Activated naive CD4-positive, alpha-beta T cell treated with anti-CD3 and anti-CD28 coated beads, Interleukin-2, amount 10 ng/mL, durations not matched to agents 7 days and 5 days (primary cell): Measurements from ENCODE around the gene DLEC1.
A peak's percentile ranks its signal among the peaks of the same experiment; 100 is the strongest.
"Not testable (repeated sequence)": the region's sequence is repeated elsewhere in the genome, so short reads cannot be mapped to it uniquely, and the experiment has no call there.

Source experiments
- CTCF ChIA-PET: fragments of 350-600 bp; sonication (Branson Sonifier 250); formaldehyde crosslinking; loops from one replicate; lab custom pipeline; 2021; ENCODE audit warnings: antibody characterized with exemption; lab: Charles Lee
- DNase-seq: peaks from one replicate; pipeline ENCODE4 v3.0.0-alpha.2; 2020
- H3K27ac Mint-ChIP-seq: one replicate; pipeline ENCODE4 v1.8.0; 2021; ENCODE audit warnings: mild to moderate bottlenecking, moderate library complexity, mixed read lengths
- H3K27me3 Mint-ChIP-seq: one replicate; pipeline ENCODE4 v1.8.0; 2021; ENCODE audit warnings: mild to moderate bottlenecking, mixed read lengths
- H3K36me3 Mint-ChIP-seq: one replicate; pipeline ENCODE4 v1.8.0; 2021; ENCODE audit warnings: mixed read lengths
- H3K4me1 Mint-ChIP-seq: one replicate; pipeline ENCODE4 v1.8.0; 2021; ENCODE audit warnings: mixed read lengths
- H3K4me3 Mint-ChIP-seq: one replicate; pipeline ENCODE4 v1.8.0; 2021; ENCODE audit warnings: mild to moderate bottlenecking, moderate library complexity, mixed read lengths
- H3K9me3 Mint-ChIP-seq: one replicate; pipeline ENCODE4 v1.8.0; 2021; ENCODE audit warnings: mixed read lengths

DLEC1 gene

GRCh38 chr3:38154033-38154494 is 115.1 kb downstream of the DLEC1 start:
- Mint-ChIP-seq H3K9me3 (peaks cover 2% of the 10 kb centered on the region), H3K36me3 (no peaks in the 10 kb centered on the region), H3K27ac (no peak overlapping the region), H3K27me3 (no peaks in the 10 kb centered on the region), H3K4me3 (no peak overlapping the region), H3K4me1 (peaks cover 28% of the 10 kb centered on the region)
- no peak for DNase-seq
- CTCF ChIA-PET: interaction anchor here (3.7 kb wide), 1 partner anchor 9 kb away, joined by 15 read pairs; no protein-coding TSS in a partner anchor

- peaks cover 23% of the 10 kb centered on the region for H3K4me1 Mint-ChIP-seq
- CTCF ChIA-PET: interaction anchor here (3.7 kb wide), 1 partner anchor 8 kb away, joined by 15 read pairs; no protein-coding TSS in a partner anchor
- H3K36me3 Mint-ChIP-seq: no peaks in the 10 kb centered on the region
- peaks cover 2% of the 10 kb centered on the region for H3K9me3 Mint-ChIP-seq
- no peaks in the 10 kb centered on the region for H3K27me3 Mint-ChIP-seq
- H3K27ac Mint-ChIP-seq: no peak overlapping the region
- H3K4me3 Mint-ChIP-seq: no peak overlapping the region
- DNase-seq: no peak
Observed at GRCh38 chr3:38154625-38155255, 115.7 kb downstream of the DLEC1 start.

GRCh38 chr3:38155825-38156224 is 116.8 kb downstream of the DLEC1 start:
- no peaks in the 10 kb centered on the region for H3K9me3 Mint-ChIP-seq
- CTCF ChIA-PET: interaction anchor here (0.7 kb wide), 1 partner anchor 106 kb away, joined by 3 read pairs; no protein-coding TSS in a partner anchor
- no peaks in the 10 kb centered on the region for H3K27me3 Mint-ChIP-seq
- peaks cover 18% of the 10 kb centered on the region for H3K4me1 Mint-ChIP-seq
- no peak overlapping the region for H3K27ac Mint-ChIP-seq
- no peaks in the 10 kb centered on the region for H3K36me3 Mint-ChIP-seq
- no peak for DNase-seq
- H3K4me3 Mint-ChIP-seq: no peak overlapping the region

DNA sequence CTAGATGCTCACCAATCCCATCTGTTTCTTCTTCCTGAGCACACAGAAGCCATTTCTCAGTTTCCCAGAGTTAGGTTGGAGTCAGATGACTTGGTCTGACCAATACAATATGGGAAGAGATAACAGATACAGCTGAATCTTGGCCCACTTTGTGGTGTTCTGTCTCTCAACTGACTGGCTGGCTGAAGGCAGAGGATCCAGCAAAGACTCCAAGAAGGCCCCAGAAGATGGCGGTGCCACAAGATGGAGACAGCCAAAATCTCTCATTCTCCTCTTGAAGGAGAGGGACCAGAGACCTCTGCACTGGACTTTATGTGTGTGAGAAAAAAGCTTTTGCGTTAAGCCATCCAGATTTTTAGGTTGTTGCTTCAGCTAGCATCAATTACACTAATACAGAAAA is 118.1 kb downstream of the DLEC1 start:
- CTCF ChIA-PET: no interaction called here

DNA sequence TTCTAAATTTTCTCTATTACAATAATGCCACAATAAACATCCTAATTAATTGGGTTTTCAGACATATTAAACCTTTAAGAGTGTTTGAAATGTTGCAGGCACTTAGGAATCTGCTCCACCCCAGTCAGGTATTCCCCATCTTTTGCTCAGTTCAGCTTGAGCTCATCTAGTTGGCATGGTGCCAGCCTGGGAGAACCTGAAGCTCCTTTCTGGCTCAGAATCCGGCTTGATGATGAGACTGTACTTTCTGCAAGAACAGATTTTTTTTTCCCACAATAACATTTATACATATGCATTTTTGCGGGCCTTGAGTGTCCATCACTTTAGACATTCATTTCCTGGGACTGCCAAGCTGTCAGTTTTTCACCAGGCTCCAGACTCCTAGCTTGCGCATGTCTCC is 118.6 kb downstream of the DLEC1 start:
- H3K36me3 Mint-ChIP-seq: no peaks in the 10 kb centered on the region
- no peak for DNase-seq
- peaks cover 2% of the 10 kb centered on the region for H3K4me1 Mint-ChIP-seq
- H3K27ac Mint-ChIP-seq: no peak overlapping the region
- no peak overlapping the region for H3K4me3 Mint-ChIP-seq
- CTCF ChIA-PET: no interaction called here
- no peaks in the 10 kb centered on the region for H3K27me3 Mint-ChIP-seq
- no peaks in the 10 kb centered on the region for H3K9me3 Mint-ChIP-seq

More for the DNA sequence above, 118.1 kb downstream of the DLEC1 start:
- no peak for DNase-seq
- Mint-ChIP-seq H3K4me1 (peaks cover 6% of the 10 kb centered on the region), H3K36me3 (no peaks in the 10 kb centered on the region), H3K9me3 (no peaks in the 10 kb centered on the region), H3K4me3 (no peak overlapping the region), H3K27ac (no peak overlapping the region), H3K27me3 (no peaks in the 10 kb centered on the region)

- no peaks in the 10 kb centered on the region for H3K9me3 Mint-ChIP-seq
- peaks cover 7% of the 10 kb centered on the region for H3K4me1 Mint-ChIP-seq
- no peak overlapping the region for H3K4me3 Mint-ChIP-seq
- no peak overlapping the region for H3K27ac Mint-ChIP-seq
- CTCF ChIA-PET: no interaction called here
- H3K36me3 Mint-ChIP-seq: no peaks in the 10 kb centered on the region
- H3K27me3 Mint-ChIP-seq: no peaks in the 10 kb centered on the region
- no peak for DNase-seq
Observed at GRCh38 chr3:38158472-38158871, 119.5 kb downstream of the DLEC1 start.

DNA sequence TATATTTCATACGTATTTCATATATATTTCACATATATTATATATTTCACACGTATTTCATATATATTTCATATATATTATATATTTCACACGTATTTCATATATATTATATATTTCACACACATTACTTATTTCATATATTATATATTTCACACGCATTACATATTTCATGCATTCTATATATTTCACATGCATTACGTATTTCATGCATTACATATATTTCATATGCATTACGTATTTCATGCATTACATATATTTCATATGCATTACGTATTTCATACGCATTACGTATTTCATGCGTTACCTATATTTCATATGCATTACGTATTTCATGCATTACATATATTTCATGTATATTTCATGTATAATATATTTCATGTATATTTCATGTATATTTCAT is 121.7 kb downstream of the DLEC1 start:
- DNase-seq, H3K4me3 Mint-ChIP-seq, H3K36me3 Mint-ChIP-seq, H3K27me3 Mint-ChIP-seq, H3K9me3 Mint-ChIP-seq, CTCF ChIA-PET, H3K27ac Mint-ChIP-seq: not testable (repeated sequence)
- peaks cover 21% of the 10 kb centered on the region for H3K4me1 Mint-ChIP-seq

- H3K4me3 Mint-ChIP-seq: peak overlapping the region; percentile 32
- peaks cover 44% of the 10 kb centered on the region for H3K4me1 Mint-ChIP-seq
- H3K9me3 Mint-ChIP-seq: no peaks in the 10 kb centered on the region
- peaks cover 25% of the 10 kb centered on the region for H3K36me3 Mint-ChIP-seq
- peaks cover 3% of the 10 kb centered on the region for H3K27me3 Mint-ChIP-seq
- CTCF ChIA-PET: interaction anchor here (0.7 to 2.0 kb wide), 7 partner anchors 10 to 182 kb away, joined by 3 to 15 read pairs (median 3); partner anchors contain the start of gene MYD88
- peak; percentile 39 for DNase-seq
- peak overlapping the region; percentile 99 for H3K27ac Mint-ChIP-seq
Observed at GRCh38 chr3:38163117-38163840, 124.3 kb downstream of the DLEC1 start.

DNA sequence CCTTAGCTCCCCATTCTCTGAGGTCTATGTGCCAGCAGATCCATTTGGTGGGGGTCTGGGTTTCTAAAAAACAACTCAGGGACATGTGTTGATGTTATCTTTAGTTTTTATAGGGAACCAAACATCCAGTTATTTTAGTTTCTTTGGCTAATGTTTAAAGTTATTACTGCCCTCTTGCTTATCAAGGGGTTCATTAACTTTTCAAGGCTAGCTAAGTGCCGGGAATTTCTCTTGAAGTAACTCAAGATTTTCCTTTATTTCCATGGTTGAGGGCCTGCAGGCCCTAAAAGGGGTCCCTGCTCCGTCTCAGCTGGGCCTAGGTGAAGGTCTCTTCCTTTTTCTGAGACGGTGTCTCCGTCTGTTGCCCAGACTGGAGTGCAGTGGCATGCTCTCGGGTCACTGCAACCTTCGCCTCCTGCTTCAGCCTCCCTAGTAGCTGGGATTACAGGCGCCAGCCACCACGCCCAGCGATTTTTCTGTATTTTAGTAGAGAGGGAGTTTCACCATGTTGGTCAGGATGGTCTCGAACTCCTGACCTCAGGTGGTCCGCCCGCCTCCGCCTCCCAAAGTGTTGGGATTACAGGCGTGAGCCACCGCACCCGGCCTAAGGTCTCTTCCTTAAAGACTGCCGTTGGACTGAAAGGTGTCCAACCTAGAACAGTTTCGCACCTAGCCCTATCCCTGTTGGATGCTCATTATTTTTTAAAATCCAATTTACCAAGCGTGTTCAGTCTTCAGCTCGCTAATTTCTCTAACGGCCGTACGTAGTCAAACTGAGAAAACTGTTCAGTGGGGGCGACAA is 125.0 kb downstream of the DLEC1 start:
- DNase-seq: no peak
- Mint-ChIP-seq H3K27me3 (peaks cover 3% of the 10 kb centered on the region), H3K36me3 (peaks cover 25% of the 10 kb centered on the region), H3K9me3 (no peaks in the 10 kb centered on the region), H3K4me3 (peak overlapping the region; percentile 90), H3K4me1 (peaks cover 51% of the 10 kb centered on the region), H3K27ac (peak overlapping the region; percentile 99)
- CTCF ChIA-PET: interaction anchor here (0.7 to 2.0 kb wide), 11 partner anchors 10 to 182 kb away, joined by 3 to 15 read pairs (median 3); partner anchors contain the start of genes MYD88 and XYLB

GRCh38 chr3:38164643-38164951 is 125.6 kb downstream of the DLEC1 start:
- peaks cover 3% of the 10 kb centered on the region for H3K27me3 Mint-ChIP-seq
- peaks cover 25% of the 10 kb centered on the region for H3K36me3 Mint-ChIP-seq
- peak overlapping the region; percentile 99 for H3K27ac Mint-ChIP-seq
- H3K4me3 Mint-ChIP-seq: peak overlapping the region; percentile 90
- CTCF ChIA-PET: interaction anchor here (0.7 to 1.5 kb wide), 6 partner anchors 10 to 182 kb away, joined by 3 to 6 read pairs (median 3); partner anchors contain the start of gene XYLB
- H3K9me3 Mint-ChIP-seq: no peaks in the 10 kb centered on the region
- H3K4me1 Mint-ChIP-seq: peaks cover 57% of the 10 kb centered on the region
- DNase-seq: no peak

DNA sequence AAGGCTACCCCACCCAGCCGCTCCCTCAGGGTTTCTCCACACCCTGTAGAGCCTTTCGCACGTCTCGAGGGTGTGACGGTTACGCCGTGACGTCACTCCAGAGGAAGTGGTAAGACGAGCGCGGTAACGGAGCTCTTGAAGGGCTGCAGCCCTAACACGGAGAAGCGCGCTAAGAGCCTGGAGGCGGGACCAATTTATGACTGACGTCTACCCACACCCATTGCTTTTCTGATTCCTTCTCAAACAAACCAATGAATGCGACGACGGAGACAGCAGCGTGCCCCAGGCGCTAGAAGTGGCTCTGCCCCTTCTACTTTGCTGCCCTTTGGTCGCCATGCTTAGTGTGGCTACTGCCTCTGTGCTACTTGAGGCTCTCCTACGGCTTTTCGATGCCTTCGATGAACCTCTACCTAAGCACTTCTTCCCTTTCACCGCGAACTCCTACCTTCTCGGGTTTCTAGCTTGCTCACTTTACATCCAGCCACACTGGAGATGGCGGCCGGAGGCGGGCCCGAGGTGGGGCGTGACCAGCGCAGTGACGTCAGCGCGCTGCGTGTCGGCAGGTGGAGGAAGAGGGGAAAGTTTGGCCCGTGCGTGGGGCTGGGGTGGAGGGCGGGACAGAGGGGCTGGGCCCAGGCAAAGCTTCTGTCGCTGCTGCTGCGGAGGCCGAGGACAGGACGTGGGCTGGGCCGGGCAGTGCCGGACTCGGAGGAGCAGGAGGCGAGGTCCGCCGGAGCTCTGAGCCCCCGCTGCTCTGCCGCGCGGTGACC is 126.1 kb downstream of the DLEC1 start, which contains the start of gene OXSR1:
Gene OXSR1, plus strand, starts transcription at position 586 of the 770 bp plus-strand sequence. CDS start 340 bp downstream, outside the sequence.
- CTCF ChIA-PET: interaction anchor here (0.6 to 1.5 kb wide), 7 partner anchors 9 to 181 kb away, joined by 3 to 6 read pairs (median 3); partner anchors contain the start of gene XYLB
- Mint-ChIP-seq H3K9me3 (no peaks in the 10 kb centered on the region), H3K36me3 (peaks cover 25% of the 10 kb centered on the region), H3K27me3 (peaks cover 3% of the 10 kb centered on the region), H3K27ac (peak within 1 kb of the TSS; percentile 99), H3K4me3 (peak within 1 kb of the TSS; percentile 90), H3K4me1 (peaks cover 58% of the 10 kb centered on the region)
- DNase-seq: peak; percentile 99

GRCh38 chr3:38165722-38166387 is 126.8 kb downstream of the DLEC1 start:
- CTCF ChIA-PET: interaction anchor here (1.1 to 1.5 kb wide), 2 partner anchors 16 to 26 kb away, joined by 4 to 6 read pairs; no protein-coding TSS in a partner anchor
- no peak for DNase-seq
- no peaks in the 10 kb centered on the region for H3K9me3 Mint-ChIP-seq
- peaks cover 65% of the 10 kb centered on the region for H3K4me1 Mint-ChIP-seq
- peaks cover 32% of the 10 kb centered on the region for H3K36me3 Mint-ChIP-seq
- H3K4me3 Mint-ChIP-seq: peak overlapping the region; percentile 90
- peak overlapping the region; percentile 99 for H3K27ac Mint-ChIP-seq
- H3K27me3 Mint-ChIP-seq: peaks cover 3% of the 10 kb centered on the region

DNA sequence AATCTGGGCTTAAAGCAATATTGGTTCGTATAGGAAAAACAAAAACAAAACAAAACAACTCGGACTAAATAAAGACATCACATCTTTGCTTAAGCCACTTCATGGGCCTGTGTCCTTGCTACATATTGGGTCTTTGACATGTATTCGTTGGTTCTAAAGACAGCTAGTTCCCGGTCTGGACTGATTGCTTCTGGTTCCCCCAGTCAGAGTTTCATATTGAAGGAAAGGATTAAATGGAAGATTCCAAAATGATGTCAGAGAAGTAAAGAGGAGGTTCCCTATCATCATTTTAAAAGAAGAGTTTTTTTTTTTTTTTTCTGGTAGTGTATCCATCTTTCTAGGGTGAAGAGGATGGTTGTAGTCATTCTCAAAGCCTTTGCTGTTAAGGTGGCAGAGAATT is 128.6 kb downstream of the DLEC1 start:
- H3K4me3 Mint-ChIP-seq: peak overlapping the region; percentile 90
- peak overlapping the region; percentile 17 for H3K27ac Mint-ChIP-seq
- no peak for DNase-seq
- peaks cover 79% of the 10 kb centered on the region for H3K4me1 Mint-ChIP-seq
- H3K27me3 Mint-ChIP-seq: peaks cover 3% of the 10 kb centered on the region
- no peaks in the 10 kb centered on the region for H3K9me3 Mint-ChIP-seq
- CTCF ChIA-PET: no interaction called here
- peaks cover 38% of the 10 kb centered on the region for H3K36me3 Mint-ChIP-seq
